Measurements from ENCODE around the gene PMP22.

The PMP22 gene

GRCh38 chr17:15181333-15181732, 83.8 kb downstream of the PMP22 start:
- no peak for DNase-seq (ENCODE audit: extremely low spot score)
- TF ChIP-seq NFRKB (IDR thresholded peaks at IDR 0.05) (no peak), L3MBTL2 (conservative IDR thresholded peaks at IDR 0.05) (no peak), ZNF384 (IDR thresholded peaks at IDR 0.05) (no peak), ELF4 (IDR thresholded peaks at IDR 0.05) (no peak), FOXA1 (IDR thresholded peaks at IDR 0.05) (no peak), TARDBP (IDR thresholded peaks at IDR 0.05) (no peak), SP1 (IDR thresholded peaks at IDR 0.05) (no peak), LEF1 (IDR thresholded peaks at IDR 0.05; ENCODE audit: borderline replicate concordance) (no peak), FOXK2 (IDR thresholded peaks at IDR 0.05) (no peak), CTBP1 (IDR thresholded peaks at IDR 0.05; ENCODE audit: borderline replicate concordance) (no peak), BHLHE40 (IDR thresholded peaks at IDR 0.05; ENCODE audit: borderline replicate concordance) (no peak), FOXM1 (IDR thresholded peaks at IDR 0.05; ENCODE audit: borderline replicate concordance) (no peak), HDGF (IDR thresholded peaks at IDR 0.05; ENCODE audit: borderline replicate concordance) (no peak), SUZ12 (IDR thresholded peaks at IDR 0.05) (no peak), ARNT (IDR thresholded peaks at IDR 0.05) (no peak)
- TF ChIP-seq, protein P1, sequence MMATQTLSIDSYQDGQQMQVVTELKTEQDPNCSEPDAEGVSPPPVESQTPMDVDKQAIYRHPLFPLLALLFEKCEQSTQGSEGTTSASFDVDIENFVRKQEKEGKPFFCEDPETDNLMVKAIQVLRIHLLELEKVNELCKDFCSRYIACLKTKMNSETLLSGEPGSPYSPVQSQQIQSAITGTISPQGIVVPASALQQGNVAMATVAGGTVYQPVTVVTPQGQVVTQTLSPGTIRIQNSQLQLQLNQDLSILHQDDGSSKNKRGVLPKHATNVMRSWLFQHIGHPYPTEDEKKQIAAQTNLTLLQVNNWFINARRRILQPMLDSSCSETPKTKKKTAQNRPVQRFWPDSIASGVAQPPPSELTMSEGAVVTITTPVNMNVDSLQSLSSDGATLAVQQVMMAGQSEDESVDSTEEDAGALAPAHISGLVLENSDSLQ (IDR thresholded peaks at IDR 0.05): no peak
- CTCF ChIA-PET: no interaction called here
- POLR2A ChIA-PET: no interaction called here

DNA sequence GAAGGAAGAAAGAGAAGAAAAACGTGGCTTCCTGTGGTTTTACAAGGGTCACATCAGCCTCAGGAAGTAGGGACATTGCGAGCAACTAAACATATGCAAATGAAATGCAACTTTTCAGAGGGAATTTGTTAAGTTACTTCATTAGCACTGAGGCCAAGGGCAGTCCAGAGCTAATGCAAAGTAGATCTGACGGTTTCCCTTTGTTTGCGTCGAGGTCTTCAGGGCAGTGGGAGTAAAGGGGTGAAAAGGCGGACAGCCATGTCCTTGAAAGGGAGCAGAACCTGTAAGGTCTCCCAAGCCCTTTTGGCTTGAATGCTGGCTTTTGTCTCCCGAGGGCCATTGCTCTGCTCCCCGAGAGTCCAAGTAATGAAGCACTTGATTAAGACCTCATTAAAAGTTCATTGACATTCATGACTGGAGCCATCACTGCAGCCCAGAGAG, 85.0 kb downstream of the PMP22 start:
- CTCF ChIA-PET: interaction anchor here (1.0 kb wide), 1 partner anchor 9 kb away, joined by 3 read pairs; no protein-coding TSS in a partner anchor

More for the DNA sequence above, 85.0 kb downstream of the PMP22 start:
- POLR2A ChIA-PET: no interaction called here
- no peak for DNase-seq (ENCODE audit: extremely low spot score)
- no peak for TF ChIP-seq L3MBTL2 (conservative IDR thresholded peaks at IDR 0.05)

Measured in HEK293T (cell line).